ENCODE data around the gene WDR82. TPM values are rescaled to one million over a fixed set of nuclear protein-coding genes. Genes with fewer than 3 reads are reported as not detected.

WDR82 gene
- total RNA-seq, 2 donors from 2014 or later, result 82.8 to 87.4 TPM

DNA sequence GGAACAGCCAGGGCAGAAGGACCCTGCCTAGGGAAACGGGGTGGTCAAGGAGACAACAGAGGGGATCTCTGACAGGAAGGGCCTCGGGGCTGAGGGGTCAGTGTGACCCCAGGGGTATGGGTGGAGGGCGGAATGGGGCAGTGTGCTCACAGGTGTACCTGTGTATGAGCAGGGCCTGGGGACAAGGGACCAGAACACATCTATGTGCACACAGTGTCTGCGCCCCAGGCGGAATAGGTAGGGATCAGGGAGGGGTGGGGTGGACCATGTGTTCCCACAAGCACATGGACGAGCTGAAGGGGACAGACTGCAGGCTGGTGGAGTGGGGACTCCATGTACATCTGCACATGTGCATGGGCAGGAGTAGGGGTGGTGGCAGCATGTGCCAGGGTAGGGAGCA, 48.0 kb downstream of the WDR82 start:
- no peaks in the 10 kb centered on the region for H3K27me3 Mint-ChIP-seq
- H3K4me3 Mint-ChIP-seq, result no peak overlapping the region
- H3K27ac Mint-ChIP-seq, result peak overlapping the region in 1 of 2 donors; percentile 21
- H3K4me1 Mint-ChIP-seq (ENCODE audit: low read depth in 2 of 2), result peaks cover 15 to 26% of the 10 kb centered on the region in 2 donors
- DNase-seq (ENCODE audit: low spot score) (no peak), ATAC-seq (no peak)
- no peaks in the 10 kb centered on the region for H3K9me3 Mint-ChIP-seq
- no peaks in the 10 kb centered on the region for H3K36me3 Mint-ChIP-seq

- no peaks in the 10 kb centered on the region for H3K36me3 Mint-ChIP-seq
Observed at GRCh38 chr3:52229656-52230055, 48.8 kb downstream of the WDR82 start.

GRCh38 chr3:52228751-52229291, 49.6 kb downstream of the WDR82 start:
- DNase-seq (ENCODE audit: low spot score) (no peak), ATAC-seq (no peak)
- Mint-ChIP-seq H3K36me3 (no peaks in the 10 kb centered on the region), H3K4me1 (ENCODE audit: low read depth in 2 of 2) (peaks cover 15 to 21% of the 10 kb centered on the region in 2 donors), H3K27ac (no peak overlapping the region), H3K4me3 (no peak overlapping the region), H3K9me3 (no peaks in the 10 kb centered on the region), H3K27me3 (no peaks in the 10 kb centered on the region)

More at GRCh38 chr3:52229656-52230055, 48.8 kb downstream of the WDR82 start:
- Mint-ChIP-seq H3K9me3 (no peaks in the 10 kb centered on the region), H3K27ac (no peak overlapping the region), H3K4me1 (ENCODE audit: low read depth in 2 of 2) (peaks cover 15 to 21% of the 10 kb centered on the region in 2 donors), H3K27me3 (no peaks in the 10 kb centered on the region), H3K4me3 (no peak overlapping the region)
- ATAC-seq (no peak), DNase-seq (ENCODE audit: low spot score) (no peak)

GRCh38 chr3:52228266-52228665, 50.2 kb downstream of the WDR82 start:
- H3K27me3 Mint-ChIP-seq, result no peaks in the 10 kb centered on the region
- no peak for ATAC-seq
- H3K4me1 Mint-ChIP-seq (ENCODE audit: low read depth in 2 of 2), result peaks cover 15 to 21% of the 10 kb centered on the region in 2 donors
- no peak for DNase-seq (ENCODE audit: low spot score)
- no peak overlapping the region for H3K27ac Mint-ChIP-seq
- H3K9me3 Mint-ChIP-seq, result no peaks in the 10 kb centered on the region
- H3K4me3 Mint-ChIP-seq, result no peak overlapping the region
- no peaks in the 10 kb centered on the region for H3K36me3 Mint-ChIP-seq

GRCh38 chr3:52227766-52228165, 50.7 kb downstream of the WDR82 start:
- H3K27ac Mint-ChIP-seq, result no peak overlapping the region
- H3K4me3 Mint-ChIP-seq, result no peak overlapping the region
- no peaks in the 10 kb centered on the region for H3K27me3 Mint-ChIP-seq
- DNase-seq (ENCODE audit: low spot score) (no peak), ATAC-seq (no peak)
- H3K4me1 Mint-ChIP-seq (ENCODE audit: low read depth in 2 of 2), result peaks cover 15 to 21% of the 10 kb centered on the region in 2 donors
- H3K9me3 Mint-ChIP-seq, result no peaks in the 10 kb centered on the region
- H3K36me3 Mint-ChIP-seq, result no peaks in the 10 kb centered on the region

DNA sequence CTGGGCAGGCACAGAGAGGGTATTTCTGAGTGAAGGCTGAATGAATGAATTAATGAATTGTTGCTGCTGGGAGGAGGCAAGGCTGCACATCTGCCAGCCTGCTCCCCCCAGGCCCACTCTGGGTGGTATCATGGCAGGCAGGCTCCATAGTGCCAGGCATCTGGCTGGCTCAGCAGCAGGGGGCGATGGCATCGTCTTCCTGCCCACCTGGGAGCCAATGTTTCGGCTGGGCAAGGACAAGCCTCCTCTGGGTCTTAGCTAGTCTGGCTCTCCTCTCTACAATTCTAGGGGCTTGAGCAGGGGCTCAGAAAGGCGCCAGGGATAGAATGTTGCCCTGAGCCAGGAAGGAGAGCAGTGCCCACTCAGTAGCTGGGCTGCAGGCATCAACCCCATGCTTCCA, 51.3 kb downstream of the WDR82 start:
- Mint-ChIP-seq H3K36me3 (no peaks in the 10 kb centered on the region), H3K27me3 (no peaks in the 10 kb centered on the region), H3K4me3 (no peak overlapping the region), H3K4me1 (ENCODE audit: low read depth in 2 of 2) (peaks cover 15 to 17% of the 10 kb centered on the region in 2 donors), H3K9me3 (no peaks in the 10 kb centered on the region), H3K27ac (peak overlapping the region; percentile 29 to 64)
- ATAC-seq (no peak), DNase-seq (ENCODE audit: low spot score) (no peak)

DNA sequence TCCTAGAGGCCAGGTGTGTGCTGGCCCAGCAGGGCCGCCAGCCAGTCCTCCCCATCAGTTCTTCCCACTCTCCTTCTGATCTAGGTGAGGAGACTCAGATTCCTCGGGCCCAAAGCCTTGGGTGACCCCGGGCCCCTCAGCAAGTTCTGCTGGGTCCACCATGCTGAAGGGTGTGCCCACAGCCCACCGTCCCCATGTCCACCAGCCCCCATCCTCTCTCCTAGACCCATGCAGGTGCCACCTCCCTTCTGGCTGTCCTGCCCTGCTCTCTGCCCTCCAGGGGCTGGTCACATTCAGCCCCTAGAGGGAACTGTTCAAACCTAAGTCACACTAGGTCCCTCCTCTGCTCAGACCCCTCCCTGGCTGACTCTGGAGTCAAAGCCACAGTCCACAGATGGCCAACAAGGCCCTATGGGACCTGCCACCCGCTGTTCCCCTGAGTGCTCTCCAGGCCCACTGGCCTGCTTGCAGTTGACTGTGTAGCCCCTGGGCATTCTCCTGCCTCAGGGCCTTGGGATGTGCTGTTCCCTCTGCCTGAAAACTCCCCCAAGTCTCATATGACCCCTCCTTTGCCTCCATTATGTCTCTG, 52.1 kb downstream of the WDR82 start:
- no peak for DNase-seq (ENCODE audit: low spot score)
- ATAC-seq, result peak in 1 of 2 donors; percentile 29
- no peaks in the 10 kb centered on the region for H3K27me3 Mint-ChIP-seq
- no peak overlapping the region for H3K4me3 Mint-ChIP-seq
- peaks cover 10 to 13% of the 10 kb centered on the region in 2 donors for H3K4me1 Mint-ChIP-seq (ENCODE audit: low read depth in 2 of 2)
- no peaks in the 10 kb centered on the region for H3K36me3 Mint-ChIP-seq
- H3K9me3 Mint-ChIP-seq, result no peaks in the 10 kb centered on the region
- peak overlapping the region; percentile 29 to 64 for H3K27ac Mint-ChIP-seq

GRCh38 chr3:52225452-52226228, 52.8 kb downstream of the WDR82 start, which contains the start of gene TLR9:
Gene TLR9 (minus strand): TSS chr3:52225645. CDS start chr3:52225529, 116 bp downstream.
- DNase-seq (ENCODE audit: low spot score) (no peak), ATAC-seq (peak in 1 of 2 donors; percentile 37)
- Mint-ChIP-seq H3K36me3 (no peaks in the 10 kb centered on the region), H3K27me3 (no peaks in the 10 kb centered on the region), H3K4me1 (ENCODE audit: low read depth in 2 of 2) (peaks cover 9 to 11% of the 10 kb centered on the region in 2 donors), H3K27ac (peak within 1 kb of the TSS; percentile 29 to 64), H3K4me3 (no peak within 1 kb of the TSS), H3K9me3 (no peaks in the 10 kb centered on the region)

DNA sequence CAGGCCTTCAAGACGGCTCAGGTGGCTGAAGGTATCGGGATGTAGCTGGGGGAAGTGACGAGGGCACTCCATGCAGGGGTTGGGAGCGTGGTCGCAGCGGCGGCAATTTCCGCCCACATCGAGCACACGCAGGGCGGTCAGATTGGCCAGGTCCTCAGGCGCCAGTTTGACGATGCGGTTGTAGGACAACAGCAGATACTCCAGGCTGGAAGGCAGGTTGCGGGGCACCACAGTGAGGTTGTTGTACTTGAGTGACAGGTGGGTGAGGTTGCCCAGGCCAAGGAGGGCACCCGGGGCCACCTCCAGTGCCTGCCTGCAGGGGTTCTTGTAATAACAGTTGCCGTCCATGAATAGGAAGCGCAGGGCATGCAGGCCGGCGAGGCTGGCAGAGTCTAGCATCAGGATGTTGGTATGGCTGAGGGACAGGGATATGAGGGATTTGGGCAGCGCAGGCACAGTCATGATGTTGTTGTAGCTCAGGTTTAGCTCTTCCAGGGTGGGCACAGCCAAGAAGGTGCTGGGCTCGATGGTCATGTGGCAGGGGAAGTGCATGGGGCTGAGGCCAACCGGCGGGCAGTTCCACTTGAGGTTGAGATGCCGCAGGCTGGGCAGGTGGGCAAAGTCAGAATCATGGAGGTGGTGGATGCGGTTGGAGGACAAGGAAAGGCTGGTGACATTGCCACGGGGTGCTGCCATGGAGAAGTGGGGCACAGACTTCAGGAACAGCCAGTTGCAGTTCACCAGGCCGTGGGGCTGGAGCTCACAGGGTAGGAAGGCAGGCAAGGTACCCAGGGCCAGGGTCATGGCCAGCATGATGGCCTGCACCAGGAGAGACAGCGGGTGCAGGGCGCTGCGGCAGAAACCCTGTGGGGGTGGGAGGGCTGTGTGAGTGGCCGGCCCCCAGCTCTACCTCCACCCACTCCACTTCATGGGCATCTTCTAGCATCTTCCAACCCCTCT, 54.7 kb downstream of the WDR82 start:
- DNase-seq (ENCODE audit: low spot score), result no peak
- Mint-ChIP-seq H3K27ac (no peak overlapping the region), H3K4me3 (no peak overlapping the region), H3K27me3 (no peaks in the 10 kb centered on the region), H3K36me3 (no peaks in the 10 kb centered on the region), H3K9me3 (no peaks in the 10 kb centered on the region), H3K4me1 (ENCODE audit: low read depth in 2 of 2) (peaks cover 18 to 19% of the 10 kb centered on the region in 2 donors)
- no peak for ATAC-seq

DNA sequence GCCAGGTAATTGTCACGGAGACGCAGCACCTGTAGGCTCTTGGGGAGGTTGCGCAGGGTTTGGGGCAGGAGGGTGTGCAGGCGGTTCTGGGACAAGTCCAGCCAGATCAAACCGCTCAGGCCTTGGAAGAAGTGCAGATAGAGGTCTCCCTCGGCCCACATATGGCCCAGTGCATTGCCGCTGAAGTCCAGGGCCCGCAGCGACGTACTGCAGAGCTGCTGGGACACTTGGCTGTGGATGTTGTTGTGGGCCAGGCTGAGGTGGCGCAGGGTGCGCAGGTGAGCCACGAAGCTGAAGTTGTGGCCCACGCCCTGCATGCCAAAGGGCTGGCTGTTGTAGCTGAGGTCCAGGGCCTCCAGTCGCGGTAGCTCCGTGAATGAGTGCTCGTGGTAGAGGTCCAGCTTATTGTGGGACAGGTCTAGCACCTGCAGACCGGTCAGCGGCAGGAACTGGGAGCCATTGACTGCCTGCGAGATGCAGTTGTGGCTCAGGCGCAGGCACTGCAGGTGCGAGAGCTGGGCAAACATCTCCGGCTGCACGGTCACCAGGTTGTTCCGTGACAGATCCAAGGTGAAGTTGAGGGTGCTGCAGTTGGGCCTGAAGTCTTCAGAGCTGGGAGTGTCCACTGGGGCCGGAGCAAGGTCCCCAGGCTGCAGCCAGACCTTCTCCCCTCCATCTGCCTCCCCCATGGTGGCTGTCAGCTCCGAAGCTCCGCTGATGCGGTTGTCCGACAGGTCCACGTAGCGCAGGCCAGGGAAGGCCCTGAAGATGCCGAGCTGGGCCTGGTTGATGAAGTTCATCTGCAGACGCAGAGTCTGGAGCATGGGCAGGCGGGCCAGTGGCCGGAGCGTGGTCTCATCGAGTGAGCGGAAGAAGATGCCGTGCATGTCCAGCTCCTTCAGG, 55.9 kb downstream of the WDR82 start:
- DNase-seq (ENCODE audit: low spot score) (no peak), ATAC-seq (no peak)
- Mint-ChIP-seq H3K4me3 (peak overlapping the region; percentile 2), H3K9me3 (no peaks in the 10 kb centered on the region), H3K36me3 (no peaks in the 10 kb centered on the region), H3K27me3 (no peaks in the 10 kb centered on the region), H3K27ac (peak overlapping the region in 1 of 2 donors; percentile 47), H3K4me1 (ENCODE audit: low read depth in 2 of 2) (peaks cover 21 to 26% of the 10 kb centered on the region in 2 donors)

- Mint-ChIP-seq H3K27ac (peak overlapping the region in 1 of 2 donors; percentile 47), H3K4me1 (ENCODE audit: low read depth in 2 of 2) (peaks cover 26 to 32% of the 10 kb centered on the region in 2 donors), H3K27me3 (no peaks in the 10 kb centered on the region), H3K36me3 (no peaks in the 10 kb centered on the region), H3K4me3 (peak overlapping the region; percentile 2), H3K9me3 (no peaks in the 10 kb centered on the region)
- no peak for ATAC-seq
- DNase-seq (ENCODE audit: low spot score), result no peak
Observed at GRCh38 chr3:52221563-52222318, 56.7 kb downstream of the WDR82 start.

DNA sequence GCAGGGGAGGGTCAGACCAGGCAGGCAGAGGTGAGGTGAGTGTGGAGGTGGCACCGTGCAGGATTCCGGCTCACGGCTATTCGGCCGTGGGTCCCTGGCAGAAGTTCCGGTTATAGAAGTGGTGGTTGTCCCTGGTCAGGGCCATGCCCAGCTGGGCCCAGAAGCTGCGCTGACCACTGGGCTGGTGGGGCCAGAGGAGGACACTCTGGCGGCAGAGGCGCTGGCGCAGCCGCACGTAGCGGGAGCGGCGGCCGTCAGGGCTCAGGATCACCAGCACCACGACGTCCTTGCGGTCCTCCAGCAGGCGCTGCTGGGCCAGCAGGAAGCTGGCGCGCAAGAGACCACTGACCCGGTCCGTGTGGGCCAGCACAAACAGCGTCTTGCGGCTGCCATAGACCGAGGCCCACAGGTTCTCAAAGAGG, 57.3 kb downstream of the WDR82 start:
- ATAC-seq (no peak), DNase-seq (ENCODE audit: low spot score) (no peak)
- Mint-ChIP-seq H3K27ac (no peak overlapping the region), H3K4me3 (no peak overlapping the region), H3K27me3 (no peaks in the 10 kb centered on the region), H3K9me3 (no peaks in the 10 kb centered on the region), H3K36me3 (no peaks in the 10 kb centered on the region), H3K4me1 (ENCODE audit: low read depth in 2 of 2) (peaks cover 24 to 29% of the 10 kb centered on the region in 2 donors)

Data from natural killer cell treated with Interleukin-12 subunit alpha and Interleukin-12 subunit beta and Interleukin-15 and Interleukin-18, amount 100 ng/mL, for 72 hours (primary cell).